ENCODE data around the gene CTU1. TPM values are rescaled to one million over a fixed set of nuclear protein-coding genes. Genes with fewer than 3 reads are reported as not detected.

Gene CTU1
- total RNA-seq, 1 experiment from 2014 or later: 4.3 TPM

DNA sequence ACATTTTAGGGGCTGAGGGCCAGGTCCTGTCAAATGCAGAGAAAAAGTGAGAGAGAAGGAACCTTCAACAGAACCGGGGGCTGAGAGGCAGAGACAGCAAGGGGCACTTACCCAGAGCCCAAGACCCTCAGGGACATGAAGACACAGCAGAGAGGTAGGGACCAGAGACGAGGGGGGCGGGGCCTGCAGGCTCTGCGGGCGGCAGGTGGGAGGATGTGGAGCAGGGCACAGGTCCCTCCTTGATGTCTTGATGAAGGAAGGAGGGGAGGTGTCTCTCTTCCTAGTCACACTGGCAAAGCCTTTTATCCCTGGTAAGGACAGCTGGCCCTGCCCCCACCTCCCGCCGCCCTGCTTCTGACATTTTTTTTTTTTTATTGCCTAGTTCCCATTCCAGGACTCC lies 25.6 kb downstream of the CTU1 start, which contains the start of gene KLK14:
KLK14 (minus strand) TSS at position 277 of the 400 bp plus-strand sequence; CDS start at position 4, 273 bp downstream.
- DNase-seq (ENCODE audit: low spot score): no peak

DNA sequence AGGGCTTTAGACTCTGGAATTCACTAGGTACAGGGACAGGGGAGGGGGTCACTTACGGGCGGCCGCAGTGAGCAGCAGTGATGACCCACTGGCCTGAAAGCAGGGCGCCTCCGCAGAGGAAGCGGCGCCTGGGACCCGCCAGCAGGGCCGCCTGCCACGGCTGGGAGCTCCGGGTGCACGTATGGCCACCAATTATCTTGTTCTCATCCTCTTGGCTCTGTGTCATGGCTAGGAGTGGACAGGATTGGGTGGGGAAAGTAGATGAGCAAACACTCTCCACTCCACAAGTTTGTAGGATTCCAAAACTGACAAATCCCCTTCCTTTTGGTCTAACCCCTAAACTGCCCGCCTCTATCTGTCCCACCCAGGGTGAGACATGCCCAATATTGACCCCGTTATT lies 26.7 kb downstream of the CTU1 start:
- DNase-seq (ENCODE audit: low spot score): no peak

DNA sequence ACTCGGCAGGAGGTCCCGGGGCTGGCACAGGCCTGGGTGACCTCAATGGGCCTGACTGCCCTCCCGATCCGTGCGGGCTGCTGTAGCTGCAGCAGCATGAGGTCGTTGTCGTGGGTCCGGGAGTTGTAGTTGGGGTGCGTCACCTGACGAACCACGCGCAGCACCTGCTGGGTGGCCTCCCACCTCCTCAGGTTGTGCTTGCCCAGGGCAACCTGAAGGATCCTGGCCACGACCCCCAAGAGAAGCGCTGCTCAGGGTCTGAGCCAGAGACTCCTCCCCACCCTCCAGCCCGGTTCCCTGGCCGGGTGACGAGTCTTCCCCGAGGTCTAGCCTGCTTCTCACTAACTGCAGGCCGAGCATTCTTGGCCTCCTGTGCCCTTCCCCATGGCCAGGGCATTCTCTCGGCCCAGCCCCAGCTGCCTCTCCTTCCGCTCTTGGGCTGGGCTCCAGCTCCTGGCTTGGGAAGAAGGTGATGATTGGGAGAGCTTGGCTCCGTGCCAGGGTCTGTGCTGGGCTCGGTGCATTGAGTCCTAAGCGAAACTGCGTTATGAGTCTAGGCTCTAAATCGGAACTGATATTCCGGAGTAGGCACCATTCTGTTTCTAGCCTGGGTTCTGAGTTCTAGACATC lies 28.6 kb downstream of the CTU1 start:
- no peak for DNase-seq (ENCODE audit: low spot score)

DNA sequence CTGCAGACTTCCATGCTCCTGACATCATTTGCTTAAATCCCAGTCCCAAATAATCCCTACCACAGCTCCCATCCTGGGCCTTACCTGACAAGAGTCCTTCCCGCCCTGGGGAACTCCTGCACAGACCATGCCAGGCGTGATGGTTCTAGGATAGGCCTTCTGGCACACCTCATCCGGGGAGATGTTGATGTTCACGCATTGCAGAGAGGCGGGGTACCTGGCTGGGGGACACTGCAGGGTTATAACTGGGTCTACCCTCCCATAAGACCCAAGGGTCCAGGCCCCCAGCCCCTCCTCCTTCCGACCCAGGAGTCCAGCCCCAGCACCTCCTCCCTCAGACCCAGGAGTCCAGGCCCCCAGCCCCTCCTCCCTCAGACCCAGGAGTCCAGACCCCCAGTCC lies 29.5 kb downstream of the CTU1 start:
- no peak for DNase-seq (ENCODE audit: low spot score)

DNA sequence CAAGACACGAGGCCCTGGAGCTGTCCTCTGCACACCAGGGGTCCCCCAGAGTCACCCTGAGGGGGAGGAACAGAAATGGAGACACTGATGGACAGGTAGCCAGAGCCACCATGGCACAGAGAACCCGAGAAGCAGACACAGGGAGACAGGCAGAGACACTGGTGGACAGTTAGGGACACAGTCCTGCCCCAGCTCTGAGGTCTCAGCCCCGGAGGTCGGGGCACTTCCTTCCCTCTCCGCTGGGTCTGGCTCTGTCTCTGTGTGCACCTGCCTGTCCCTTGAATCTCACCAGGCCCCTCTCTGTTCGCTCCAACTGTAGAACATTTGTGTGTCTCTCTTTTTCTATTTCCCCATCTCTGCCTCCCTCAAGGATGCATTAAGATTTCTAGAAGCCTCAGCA lies 30.1 kb downstream of the CTU1 start:
- no peak for DNase-seq (ENCODE audit: low spot score)

DNA sequence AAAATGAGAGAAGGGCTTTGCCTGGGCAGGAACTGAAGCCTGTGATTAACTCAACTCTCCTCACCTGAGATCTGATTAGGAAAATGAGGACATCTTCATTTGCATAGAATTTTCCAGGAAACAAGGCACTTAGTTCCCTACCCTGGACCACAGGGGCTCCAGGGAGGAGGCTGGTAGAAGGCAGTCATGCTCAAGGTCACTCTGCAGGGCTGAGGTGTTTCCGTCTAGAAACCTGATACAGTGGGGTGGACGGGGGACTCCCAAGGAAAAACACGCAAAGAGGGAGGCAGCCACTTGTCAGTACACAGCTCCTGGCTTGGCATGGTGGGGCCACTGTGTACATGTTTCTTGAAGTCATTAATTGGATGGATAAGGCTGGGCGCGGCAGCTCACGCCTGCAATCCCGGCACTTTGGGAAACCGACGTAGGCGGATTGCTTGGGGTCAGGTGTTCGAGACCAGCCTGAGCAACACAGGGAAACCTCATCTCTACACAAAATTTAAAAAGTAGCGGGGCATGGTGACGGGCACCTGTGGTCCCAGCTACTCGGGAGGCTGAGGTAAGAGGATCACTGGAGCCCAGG lies 31.5 kb downstream of the CTU1 start:
- no peak for DNase-seq (ENCODE audit: low spot score)

DNA sequence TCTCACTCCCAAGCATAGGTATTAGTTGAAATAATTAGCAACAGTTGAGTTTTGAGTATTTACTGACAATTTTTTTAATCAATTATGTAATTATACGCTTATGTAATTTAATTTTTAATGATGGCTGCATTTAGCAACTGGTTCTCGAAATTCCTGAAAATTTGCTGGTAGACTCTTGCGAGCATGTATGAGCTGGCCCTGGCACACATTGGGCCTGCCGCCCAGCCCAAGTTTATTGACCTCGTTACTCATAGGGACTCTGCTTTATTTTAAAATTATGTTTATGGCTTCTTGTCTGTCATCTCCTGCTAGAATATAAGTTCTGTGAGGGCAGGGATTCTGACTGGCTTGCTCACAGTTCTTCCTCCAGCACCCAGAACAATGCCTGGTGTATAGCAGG lies 32.2 kb downstream of the CTU1 start:
- no peak for DNase-seq (ENCODE audit: low spot score)

DNA sequence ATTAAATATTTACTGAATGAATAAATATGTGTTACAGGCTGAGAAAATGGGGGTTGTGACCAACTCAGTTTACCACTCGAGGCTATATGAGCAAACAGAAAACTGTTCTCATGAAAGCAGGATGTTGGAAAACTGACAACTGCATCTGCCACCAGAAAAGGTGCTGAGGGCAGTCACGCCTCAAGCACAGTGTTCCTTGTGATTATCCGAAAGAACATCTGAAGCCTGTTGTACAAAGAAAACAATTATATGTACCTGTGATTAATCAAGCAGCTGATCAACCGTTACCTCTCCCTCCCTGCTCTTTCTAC lies 37.2 kb downstream of the CTU1 start:
- no peak for DNase-seq (ENCODE audit: low spot score)

DNA sequence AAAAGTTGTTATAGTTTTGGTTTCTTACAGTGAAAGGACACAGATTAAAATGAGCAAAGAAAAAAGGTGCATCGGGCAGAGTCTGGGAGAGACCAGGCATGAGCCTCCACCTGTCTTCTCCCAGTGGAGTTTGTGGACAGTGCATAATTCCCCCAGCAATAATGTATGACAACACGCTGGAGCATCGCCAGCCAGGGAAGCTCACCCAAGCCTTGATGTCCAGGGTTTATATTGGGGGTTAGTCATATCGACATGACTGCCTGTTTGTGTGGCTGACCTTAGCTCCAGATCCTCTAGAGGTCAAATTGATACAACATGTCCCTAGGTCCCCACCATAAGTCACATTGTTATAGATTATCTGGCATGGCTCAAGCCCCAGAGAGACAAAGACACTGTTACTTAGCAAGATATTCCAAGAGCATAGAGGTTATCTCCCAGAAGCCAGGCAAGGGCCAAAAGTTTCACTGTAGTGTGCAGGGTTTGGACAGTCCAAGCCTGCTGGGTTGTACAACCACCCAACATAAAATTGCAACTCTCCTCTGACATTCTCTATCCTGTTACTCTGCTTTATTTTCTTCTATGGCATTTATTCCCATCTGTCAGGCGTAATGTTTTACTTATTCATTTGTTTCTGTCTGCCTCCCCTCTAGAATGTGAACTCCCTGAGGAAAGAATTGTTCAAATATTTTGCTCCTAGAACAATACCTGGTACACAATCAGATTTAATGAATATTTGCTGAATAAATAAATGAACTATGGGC lies 37.7 kb downstream of the CTU1 start:
- DNase-seq (ENCODE audit: low spot score): no peak

DNA sequence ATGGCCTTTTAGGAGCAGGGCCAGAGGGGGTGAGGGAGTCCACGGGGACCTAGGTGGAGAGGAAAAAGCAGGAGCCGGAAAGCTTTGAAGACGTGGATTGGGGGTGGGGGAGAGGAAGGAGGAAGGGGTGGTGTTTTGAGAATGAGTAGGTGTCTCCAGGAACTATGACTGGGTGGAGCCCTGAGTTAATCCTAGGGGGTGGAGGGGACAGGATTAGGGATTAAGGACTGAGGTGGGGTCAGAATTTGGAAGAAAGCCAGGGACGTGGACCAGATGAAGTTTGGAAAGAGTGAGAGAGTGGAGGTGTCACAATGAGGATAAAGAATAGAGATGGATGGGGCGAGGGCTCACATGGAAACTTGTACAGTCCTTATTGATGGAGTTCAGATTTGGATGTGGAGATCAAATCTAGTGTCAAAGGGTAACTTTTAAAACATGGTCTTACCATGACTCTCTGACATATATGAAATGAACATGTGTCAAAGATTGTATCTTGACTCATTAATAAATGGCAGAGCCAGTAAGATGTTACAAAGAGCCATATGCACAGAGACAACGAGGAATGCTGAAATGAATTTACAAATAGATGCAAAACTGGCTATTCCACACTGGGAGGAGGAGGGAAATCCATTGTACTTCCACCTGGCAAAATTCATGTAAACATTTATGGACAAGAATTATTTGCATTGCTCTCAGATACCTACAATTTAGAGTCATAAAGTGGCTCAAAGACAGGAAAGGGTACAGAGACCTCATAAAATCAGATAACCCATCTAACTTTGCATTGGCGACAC lies 41.6 kb downstream of the CTU1 start:
- no peak for DNase-seq (ENCODE audit: low spot score)

DNA sequence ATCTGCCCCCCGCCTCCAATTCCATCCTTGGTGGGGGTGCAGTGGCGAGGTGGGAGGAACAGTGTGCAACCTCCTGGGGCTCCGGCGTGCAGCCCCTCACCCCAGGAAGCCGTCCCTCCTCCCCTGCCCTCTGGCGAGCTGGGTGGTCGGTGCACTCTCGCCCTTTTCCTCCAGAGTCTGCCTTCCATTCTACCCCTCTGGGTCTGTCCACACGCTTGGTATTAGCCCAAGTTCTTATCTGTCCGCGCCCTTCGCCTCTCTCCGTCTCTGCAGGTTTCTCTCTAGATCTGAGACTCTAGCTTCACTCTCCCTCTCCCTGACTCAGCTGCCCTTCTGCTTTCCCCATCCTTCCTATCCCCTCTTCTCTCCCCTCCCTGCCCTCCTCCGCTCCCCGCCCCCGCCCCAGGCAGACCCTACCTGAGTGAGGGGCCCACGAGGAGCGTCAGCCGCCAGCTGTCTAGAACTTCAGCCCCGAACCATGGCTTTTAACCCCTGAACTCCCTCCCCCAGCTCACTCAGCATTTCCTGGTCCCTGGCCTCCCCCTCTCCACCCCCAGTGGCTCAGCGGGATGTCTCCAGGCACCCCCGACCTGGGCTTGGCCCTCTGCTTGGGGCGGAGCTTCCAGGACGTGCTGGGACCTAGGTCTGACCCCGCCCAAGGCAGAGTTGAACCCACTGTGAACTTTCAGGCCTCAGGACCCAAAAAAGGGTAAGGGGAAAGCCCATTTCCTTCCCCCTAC lies 42.8 kb downstream of the CTU1 start:
- no peak for DNase-seq (ENCODE audit: low spot score)

DNA sequence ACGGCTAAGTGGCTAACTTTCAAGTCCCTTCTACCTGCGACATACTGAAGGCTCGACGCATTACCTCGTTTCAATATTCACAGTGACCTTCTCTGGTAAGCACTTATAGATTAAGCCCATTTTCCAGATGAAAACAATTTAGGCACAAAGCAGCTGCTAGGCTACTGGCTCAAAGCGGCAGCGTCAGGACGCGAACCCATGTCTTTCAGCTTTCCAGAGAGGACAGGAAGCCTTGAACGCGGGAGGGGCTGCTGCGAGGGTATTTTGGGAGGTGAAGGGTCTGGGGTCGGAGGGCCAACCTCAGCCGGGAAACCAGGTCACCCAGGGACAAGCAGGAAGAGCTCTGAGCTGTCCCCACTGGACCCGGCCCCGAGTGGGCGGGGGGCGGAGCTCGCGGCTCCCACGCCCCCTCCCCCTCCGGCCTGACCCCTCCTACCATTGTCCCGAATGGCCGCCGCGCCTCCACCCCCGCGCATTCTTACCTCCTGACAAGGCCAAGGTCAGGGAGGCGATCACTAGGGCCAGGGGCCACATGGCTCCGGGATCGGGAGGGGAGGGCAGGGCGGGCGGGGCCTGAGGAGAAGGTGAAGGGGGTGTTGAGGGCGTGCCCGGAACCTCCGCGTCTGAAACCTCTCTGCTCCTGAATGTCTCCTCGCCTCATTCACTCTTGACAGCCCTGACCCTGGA lies 43.5 kb downstream of the CTU1 start, which contains the start of gene KLK13:
KLK13 (minus strand) TSS at position 559 of the 687 bp plus-strand sequence; CDS start at position 534, 25 bp downstream.
- no peak for DNase-seq (ENCODE audit: low spot score)

DNA sequence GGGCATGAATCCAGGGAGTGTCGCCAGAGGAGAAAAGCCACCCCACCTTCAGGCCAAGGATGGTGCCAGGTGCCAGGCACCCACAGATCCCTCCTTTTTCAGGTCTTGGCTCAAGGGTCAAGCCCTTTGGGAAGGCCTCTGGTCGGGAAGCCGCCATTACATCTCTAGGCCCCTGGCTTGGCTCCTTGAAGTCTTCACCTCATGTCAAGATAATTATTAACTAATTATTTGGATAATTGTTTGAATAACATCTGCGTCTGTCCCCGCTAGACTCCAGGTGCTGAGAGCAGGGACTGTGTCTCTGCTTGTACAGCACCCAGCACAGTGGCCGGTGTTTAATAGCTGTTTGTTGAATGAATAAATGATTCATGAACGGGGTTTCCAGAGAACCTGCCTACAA lies 44.5 kb downstream of the CTU1 start:
- no peak for DNase-seq (ENCODE audit: low spot score)

DNA sequence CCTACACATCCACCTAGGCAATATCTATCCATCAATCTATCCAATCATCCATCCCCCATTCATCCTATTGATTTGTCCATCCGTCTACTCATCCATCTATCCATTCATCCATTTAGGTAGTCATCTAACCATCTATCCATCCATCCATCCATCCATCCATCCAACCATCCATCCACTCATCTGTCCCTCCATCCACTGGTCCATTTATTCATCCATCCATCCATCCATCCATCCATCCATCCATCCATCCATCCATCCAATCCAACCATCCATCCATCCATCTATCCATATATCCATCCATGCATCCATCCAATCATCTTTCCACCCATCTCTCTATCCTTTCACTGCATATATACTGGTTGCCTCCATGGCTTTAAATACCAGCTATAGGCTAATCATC lies 47.2 kb downstream of the CTU1 start:
- DNase-seq (ENCODE audit: low spot score): no peak

DNA sequence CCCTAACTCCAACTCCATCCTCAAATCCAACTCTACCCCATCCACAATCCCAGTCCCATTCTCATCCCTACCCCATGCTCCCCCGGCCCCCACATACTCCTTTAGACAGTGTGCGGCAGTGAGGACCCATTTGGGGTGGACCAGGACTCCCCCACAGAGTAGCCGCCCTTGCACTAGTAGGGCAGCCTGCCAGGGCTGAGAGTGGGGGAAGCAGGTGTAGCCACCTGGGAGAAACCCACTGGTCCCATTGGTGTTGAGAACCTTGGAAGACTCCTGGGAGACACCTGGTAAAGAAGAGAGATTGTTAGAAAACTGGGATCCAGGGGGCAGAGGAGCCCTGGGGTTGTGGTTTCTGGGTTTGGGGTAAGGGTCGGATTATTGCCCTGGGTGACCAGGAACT lies 47.9 kb downstream of the CTU1 start:
- DNase-seq (ENCODE audit: low spot score): no peak

DNA sequence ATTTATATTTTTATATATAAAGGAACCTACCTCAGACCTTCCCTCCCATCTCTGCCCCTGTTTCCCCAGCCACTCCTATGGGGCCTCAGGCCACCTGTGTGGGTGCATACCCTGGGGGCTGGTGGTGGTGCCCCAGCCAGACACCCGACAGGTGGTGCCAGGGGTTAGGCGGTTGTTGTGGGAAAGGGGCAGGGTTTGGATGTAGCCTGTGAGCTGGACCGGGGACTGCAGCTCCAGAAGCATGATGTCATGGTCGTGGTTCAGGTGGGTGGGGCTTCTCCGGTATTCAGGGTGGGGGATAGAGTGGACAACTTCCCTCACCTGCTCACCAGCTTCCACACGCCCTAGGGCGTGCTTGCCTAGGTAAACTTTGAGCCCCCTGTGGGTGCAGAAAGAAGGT lies 48.5 kb downstream of the CTU1 start:
- DNase-seq (ENCODE audit: low spot score): no peak

DNA sequence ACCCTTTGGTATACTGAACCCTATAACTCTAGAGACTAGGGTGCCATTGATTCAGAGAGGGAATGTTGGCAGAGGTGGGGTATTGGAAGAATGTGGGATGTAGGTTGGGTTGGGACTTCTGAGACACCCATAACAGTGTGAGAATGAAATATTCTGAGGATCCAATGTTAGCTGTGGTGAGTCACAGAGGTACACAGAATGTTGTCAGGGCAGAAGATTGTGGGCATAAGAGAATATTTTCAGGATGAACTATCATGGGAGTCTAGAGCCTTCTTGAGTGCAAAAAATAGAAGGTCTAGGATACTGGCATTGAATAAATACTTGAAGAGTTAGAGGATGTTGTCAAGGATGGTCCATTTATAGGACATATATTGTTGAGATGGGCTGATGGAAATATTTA lies 52.3 kb downstream of the CTU1 start:
- no peak for DNase-seq (ENCODE audit: low spot score)

All from A172 (cell line).